Measurements from ENCODE around the gene FUNDC1. TPM values are rescaled to one million over a fixed set of nuclear protein-coding genes. Genes with fewer than 3 reads are reported as not detected.

The FUNDC1 gene
- total RNA-seq, 1 experiment from 2014 or later, result 20.9 TPM

DNA sequence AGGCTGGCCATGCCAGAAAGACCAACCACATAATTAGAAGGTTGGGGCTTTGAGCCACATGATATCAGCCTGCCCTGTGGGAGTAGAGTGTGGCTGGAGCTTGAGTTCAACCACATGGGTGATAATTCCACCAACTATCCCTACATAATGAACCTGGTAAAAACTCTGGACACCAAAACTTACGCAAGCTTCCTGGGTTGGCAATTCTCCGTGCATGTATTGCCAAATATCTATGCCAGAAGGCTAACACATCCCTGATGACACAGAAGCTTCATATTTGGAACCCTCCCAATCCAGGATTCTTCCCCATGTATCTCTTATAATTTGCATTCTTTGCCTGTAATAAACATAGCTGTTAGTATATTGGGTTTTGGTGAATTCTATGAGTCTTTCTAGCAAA lies 68.2 kb downstream of the FUNDC1 start:
- no peak for DNase-seq
- no peak overlapping the region for H3K14ac ChIP-seq (ENCODE audit: insufficient read depth, low read length)
- H3K4me2 ChIP-seq (ENCODE audit: insufficient read depth, insufficient read length, low read length), result no peak overlapping the region
- H4K91ac ChIP-seq (ENCODE audit: insufficient read length, low read depth, low read length), result no peak overlapping the region
- no peak overlapping the region for H2BK12ac ChIP-seq (ENCODE audit: insufficient read length, low read depth, low read length)
- no peaks in the 10 kb centered on the region; the same call in 1 of the 2 replicates for H3K27me3 ChIP-seq (ENCODE audit: insufficient read depth, low read length)
- no peaks in the 10 kb centered on the region for H4K20me1 ChIP-seq (ENCODE audit: control insufficient read depth, insufficient read depth, insufficient read length)
- H3K9ac ChIP-seq (ENCODE audit: extremely low read depth, insufficient read length, low read length), result no peak overlapping the region
- H3K9me3 ChIP-seq (ENCODE audit: control insufficient read depth, low read depth, low read length), result peaks cover 33% of the 10 kb centered on the region
- H2BK20ac ChIP-seq (ENCODE audit: low read depth, low read length, poor library complexity, severe bottlenecking), result no peak overlapping the region
- H2AFZ ChIP-seq (ENCODE audit: low read length), result no peak overlapping the region
- H3K79me2 ChIP-seq (ENCODE audit: insufficient read depth, low read length), result no peaks in the 10 kb centered on the region
- TF ChIP-seq CTCF (conservative IDR thresholded peaks at IDR 0.05), result no peak
- no peak overlapping the region for H3K18ac ChIP-seq (ENCODE audit: insufficient read length, low read depth, low read length)
- Mint-ChIP-seq H3K4me3 (no peak overlapping the region), H3K27me3 (ENCODE audit: low read depth) (no peaks in the 10 kb centered on the region; the same call in 1 of the 2 replicates), H3K27ac (no peak overlapping the region), H3K36me3 (ENCODE audit: insufficient read depth in 1 of 3, low read depth in 3 of 3) (peaks cover 2 to 7% (median 6%) of the 10 kb centered on the region in 3 experiments; a peak in 6 of 7 replicates), H3K4me1 (peaks cover 6 to 7% of the 10 kb centered on the region in 2 experiments), H3K9me3 (peaks cover 54 to 59% of the 10 kb centered on the region in 2 experiments)
- no peak overlapping the region for H4K8ac ChIP-seq (replicated peaks; ENCODE audit: insufficient read length, low read depth, low read length)
- H3K4me1 ChIP-seq (ENCODE audit: insufficient read depth, low read length), result no peaks in the 10 kb centered on the region
- H3K79me1 ChIP-seq (ENCODE audit: insufficient read depth, low read depth, low read length, poor library complexity, severe bottlenecking), result no peaks in the 10 kb centered on the region
- no peaks in the 10 kb centered on the region for H3K23me2 ChIP-seq (ENCODE audit: insufficient read length, low read depth, low read length, poor library complexity, severe bottlenecking)
- H3T11ph ChIP-seq (ENCODE audit: low read length), result no peak overlapping the region
- H2BK120ac ChIP-seq (ENCODE audit: low read depth, low read length, poor library complexity, severe bottlenecking), result no peak overlapping the region
- WGBS (ENCODE audit: extremely low coverage, insufficient read length, low lambda C conversion rate), result no CpG with 5 or more reads among the region's 2 CpGs
- H3K27ac ChIP-seq (ENCODE audit: insufficient read length, low read depth, low read length), result no peak overlapping the region
- no peak overlapping the region for H3K23ac ChIP-seq (ENCODE audit: insufficient read length, low read depth, low read length)
- no peak overlapping the region for H2BK5ac ChIP-seq (ENCODE audit: insufficient read length, low read length)
- H3K4ac ChIP-seq (ENCODE audit: low read depth, low read length), result no peak overlapping the region
- no peak overlapping the region for H3K56ac ChIP-seq (ENCODE audit: insufficient read length, low read depth, low read length)
- no peak overlapping the region for H2AK5ac ChIP-seq (ENCODE audit: insufficient read length, low read length)
- H4K5ac ChIP-seq (ENCODE audit: insufficient read length, low read depth, low read length), result no peak overlapping the region
- no peak overlapping the region for H2BK15ac ChIP-seq (ENCODE audit: low read depth, low read length)

Other genes with a start within 250 kb of the FUNDC1 start
- 0.68 and 1.1 TPM in 2 replicates for gene EFHC2, start 199.2 kb downstream of the FUNDC1 start, total RNA-seq (2021)